ENCODE measurements around the gene SPAG9. TPM values are rescaled to one million over a fixed set of nuclear protein-coding genes. Genes with fewer than 3 reads are reported as not detected.

Gene SPAG9
- total RNA-seq, 1 experiment from 2014 or later = 77.6 TPM

- intact Hi-C loops (cut with micrococcal nuclease) = no loop called here
Measured at GRCh38 chr17:50922107-50922506, 198.6 kb downstream of the SPAG9 start.

GRCh38 chr17:50920891-50921586, 199.6 kb downstream of the SPAG9 start:
- ChIA-PET CTCF (no interaction called here), RAD21 (ENCODE audit: low non-redundant PET in 1 of 2, low total read pairs in 2 of 2, uncharacterized antibody in 2 of 2, unreplicated experiment in 2 of 2) (no interaction called here)
- H3K4me2 ChIP-seq (ENCODE audit: low read length) = no peak overlapping the region

More at GRCh38 chr17:50922107-50922506, 198.6 kb downstream of the SPAG9 start:
- TF ChIP-seq ZFX (IDR thresholded peaks at IDR 0.05) = no peak
- no peak for TF ChIP-seq ZNF274 (IDR thresholded peaks at IDR 0.05; ENCODE audit: low read depth, low read length)
- TF ChIP-seq EZH2 (IDR thresholded peaks at IDR 0.05) = no peak
- TF ChIP-seq SIN3A (IDR thresholded peaks at IDR 0.05; ENCODE audit: low read depth) = no peak
- no peak for TF ChIP-seq ELF1 (IDR thresholded peaks at IDR 0.05; ENCODE audit: borderline replicate concordance, low read depth)
- ATAC-seq = no peak
- ChIA-PET RAD21 (ENCODE audit: low non-redundant PET in 1 of 2, low total read pairs in 2 of 2, uncharacterized antibody in 2 of 2, unreplicated experiment in 2 of 2) (no interaction called here), POLR2A (interaction anchor here (0.7 to 0.9 kb wide), 2 partner anchors 56 kb away, joined by 3 read pairs; partner anchors contain the start of gene TOB1), CTCF (no interaction called here)
- H3K9me2 ChIP-seq (ENCODE audit: insufficient read depth) = no peaks in the 10 kb centered on the region
- BruUV-seq (replicated peaks) = no TSS peak
- peaks cover 0 to 4% of the 10 kb centered on the region in 2 experiments; a peak in 1 of 4 replicates for H3K4me1 ChIP-seq (ENCODE audit: control insufficient read depth in 1 of 2, insufficient read depth in 2 of 2, low read length in 2 of 2)
- no peaks in the 10 kb centered on the region for H4K20me1 ChIP-seq (ENCODE audit: insufficient read depth)
- H3K36me3 ChIP-seq (ENCODE audit: control insufficient read depth in 1 of 2, insufficient read depth in 2 of 2, low read length in 2 of 2) = no peaks in the 10 kb centered on the region
- H3K27me3 ChIP-seq (ENCODE audit: insufficient read depth, low read length) = no peaks in the 10 kb centered on the region
- H3K4me2 ChIP-seq (ENCODE audit: low read length) = no peak overlapping the region
- H3K9ac ChIP-seq (ENCODE audit: low read length) = no peak overlapping the region
- no peak for DNase-seq (ENCODE audit: low read depth, low spot score)
- no peak overlapping the region for H2AFZ ChIP-seq (ENCODE audit: low read depth, low read length, poor library complexity, severe bottlenecking)
- no peak overlapping the region for H3K4me3 ChIP-seq (replicated peaks in 1 of 2; ENCODE audit: low read depth in 1 of 2, low read length in 2 of 2)
- H3K27ac ChIP-seq (ENCODE audit: low read depth, low read length) = no peak overlapping the region
- H3K9me3 ChIP-seq (ENCODE audit: control insufficient read depth in 1 of 2, insufficient read depth in 1 of 2, low read depth in 1 of 2, low read length in 2 of 2) = no peaks in the 10 kb centered on the region
- H3K79me2 ChIP-seq (ENCODE audit: insufficient read depth, low read length) = no peaks in the 10 kb centered on the region

More at GRCh38 chr17:50920891-50921586, 199.6 kb downstream of the SPAG9 start:
- no peaks in the 10 kb centered on the region for H3K36me3 ChIP-seq (ENCODE audit: control insufficient read depth in 1 of 2, insufficient read depth in 2 of 2, low read length in 2 of 2)
- no TSS peak for BruUV-seq (replicated peaks)
- H4K20me1 ChIP-seq (ENCODE audit: insufficient read depth) = no peaks in the 10 kb centered on the region
- DNase-seq (ENCODE audit: low read depth, low spot score) = no peak
- no peaks in the 10 kb centered on the region for H3K9me2 ChIP-seq (ENCODE audit: insufficient read depth)
- H3K27me3 ChIP-seq (ENCODE audit: insufficient read depth, low read length) = no peaks in the 10 kb centered on the region
- no peak for TF ChIP-seq POLR2A (IDR thresholded peaks at IDR 0.05; ENCODE audit: borderline replicate concordance, extremely low read depth, insufficient read depth, insufficient read length)
- no peak for TF ChIP-seq YY1 (IDR thresholded peaks at IDR 0.05; ENCODE audit: extremely low read depth, insufficient replicate concordance, low read depth, low read length)
- TF ChIP-seq CBX3 (IDR thresholded peaks at IDR 0.05; ENCODE audit: low read depth) = no peak
- no peak for TF ChIP-seq EGR1 (IDR thresholded peaks at IDR 0.05; ENCODE audit: low read depth)
- no peak for TF ChIP-seq ZNF274 (IDR thresholded peaks at IDR 0.05; ENCODE audit: low read depth, low read length)
- no peak for TF ChIP-seq JUND (IDR thresholded peaks at IDR 0.05)
- TF ChIP-seq FOSL1 (IDR thresholded peaks at IDR 0.05; ENCODE audit: low read depth) = no peak
- no peak for TF ChIP-seq ZBTB33 (IDR thresholded peaks at IDR 0.05; ENCODE audit: extremely low read depth, insufficient replicate concordance, low read length)
- no peak for TF ChIP-seq EZH2phosphoT487 (IDR thresholded peaks at IDR 0.05; ENCODE audit: borderline replicate concordance)
- POLR2A ChIA-PET = interaction anchor here (0.5 to 1.2 kb wide), 3 partner anchors 54 to 57 kb away, joined by 3 to 4 read pairs (median 4); partner anchors contain the start of gene TOB1
- no peak overlapping the region for H2AFZ ChIP-seq (ENCODE audit: low read depth, low read length, poor library complexity, severe bottlenecking)
- no peak overlapping the region for H3K4me3 ChIP-seq (replicated peaks in 1 of 2; ENCODE audit: low read depth in 1 of 2, low read length in 2 of 2)
- H3K9ac ChIP-seq (ENCODE audit: low read length) = no peak overlapping the region
- no peak overlapping the region for H3K27ac ChIP-seq (ENCODE audit: low read depth, low read length)
- H3K9me3 ChIP-seq (ENCODE audit: control insufficient read depth in 1 of 2, insufficient read depth in 1 of 2, low read depth in 1 of 2, low read length in 2 of 2) = no peaks in the 10 kb centered on the region
- peaks cover 0 to 4% of the 10 kb centered on the region in 2 experiments; a peak in 1 of 4 replicates for H3K4me1 ChIP-seq (ENCODE audit: control insufficient read depth in 1 of 2, insufficient read depth in 2 of 2, low read length in 2 of 2)
- H3K79me2 ChIP-seq (ENCODE audit: insufficient read depth, low read length) = no peaks in the 10 kb centered on the region
- intact Hi-C loops (cut with micrococcal nuclease) = no loop called here
- ATAC-seq = no peak
